Vagina (tissue), 2 donors: Measurements from ENCODE around the gene MYO1D.

Experiments used
- CTCF ChIP-seq, 3 experiments: fragments of 450-650 bp in 2 of 3; fragments of 200-600 bp in 1 of 3; sonication (generic) in 1 of 3; IDR thresholded peaks; one replicate each; pipeline ENCODE4 v1.5.1; 2017 to 2019; ENCODE audit warnings: antibody characterized with exemption in 3 of 3, mild to moderate bottlenecking in 2 of 3, moderate library complexity in 2 of 3
- POLR2A ChIP-seq, 2 donors: fragments of 450-650 bp; IDR thresholded peaks; one replicate each; pipeline ENCODE4 v1.6.1; 2017; ENCODE audit warnings: antibody characterized with exemption in 2 of 2, mild to moderate bottlenecking in 2 of 2, moderate library complexity in 2 of 2
- POLR2AphosphoS5 ChIP-seq, 2 donors: sonication (generic); formaldehyde crosslinking; IDR thresholded peaks; one replicate each; pipeline ENCODE4 v1.9.0; 2017; ENCODE audit warnings: antibody characterized with exemption in 2 of 2, mild to moderate bottlenecking in 2 of 2, low read depth in 1 of 2; ENCODE audit not compliant: insufficient read depth in 1 of 2

- TF ChIP-seq POLR2A (IDR thresholded peaks at IDR 0.05) (no peak), CTCF (IDR thresholded peaks at IDR 0.05) (no peak), POLR2AphosphoS5 (IDR thresholded peaks at IDR 0.05; ENCODE audit: insufficient read depth in 1 of 2, low read depth in 1 of 2) (no peak)
Observed at GRCh38 chr17:32773856-32774694, 102.8 kb downstream of the MYO1D start.
